ENCODE data around the gene SNCG.

GRCh38 chr10:86967481-86967941, 9.1 kb downstream of the SNCG start:
- TF ChIP-seq EZH2phosphoT487 (IDR thresholded peaks at IDR 0.05; ENCODE audit: low read length) (no peak), CTCF (IDR thresholded peaks at IDR 0.05; ENCODE audit: low read length) (no peak), EZH2 (optimal IDR thresholded peaks at IDR 0.05; ENCODE audit: low read depth, low read length) (no peak)

Data from MM.1S (cell line).